Transverse colon (tissue), 4 donors: Measurements from ENCODE around the gene ELFN1. TPM values are rescaled to one million over a fixed set of nuclear protein-coding genes. Genes with fewer than 3 reads are reported as not detected.
"Not testable (repeated sequence)": the region's sequence is repeated elsewhere in the genome, so short reads cannot be mapped to it uniquely, and the experiment has no call there.

Experiments used
- DNase-seq: peaks from one replicate; pipeline ENCODE4 v3.0.0-alpha.2; 2019
- H3K27ac ChIP-seq, 4 donors: fragments of 200-600 bp; sonication (generic); 2 replicates each; pipeline ENCODE4 v1.5.1; 2016 to 2018; ENCODE audit warnings: inconsistent platforms in 4 of 4
- H3K27me3 ChIP-seq: fragments of 200-600 bp; sonication (generic); 2 replicates; pipeline ENCODE4 v1.5.1; 2017; ENCODE audit warnings: inconsistent platforms
- H3K36me3 ChIP-seq, 4 donors: fragments of 200-600 bp; sonication (generic); 2 replicates each; pipeline ENCODE4 v1.5.1; 2017 to 2019; ENCODE audit warnings: inconsistent platforms in 4 of 4
- H3K4me1 ChIP-seq, 4 donors: fragments of 200-600 bp; sonication (generic); 2 replicates each; pipeline ENCODE4 v1.5.1; 2017 to 2020; ENCODE audit warnings: inconsistent platforms in 4 of 4
- H3K4me3 ChIP-seq, 4 donors: fragments of 200-600 bp; sonication (generic); 1 replicate in 1 of 4; 2 replicates in 3 of 4; pipeline versions ENCODE4 v1.5.1 to v1.6.1; 2017 to 2019; ENCODE audit warnings: inconsistent platforms in 4 of 4
- H3K9me3 ChIP-seq, 2 donors: fragments of 200-600 bp; sonication (generic); 2 replicates each; pipeline ENCODE4 v1.5.1; 2017 to 2019; ENCODE audit warnings: inconsistent platforms in 2 of 2
- EP300 ChIP-seq: sonication (generic); formaldehyde crosslinking; IDR thresholded peaks from one replicate; pipeline ENCODE4 v1.6.1; 2017; ENCODE audit warnings: antibody characterized with exemption, low read depth
- POLR2A ChIP-seq: fragments of 450-650 bp; IDR thresholded peaks from one replicate; pipeline ENCODE4 v1.6.1; 2016; ENCODE audit warnings: antibody characterized with exemption, mild to moderate bottlenecking, moderate library complexity
- POLR2AphosphoS5 ChIP-seq, 3 donors: sonication (generic); formaldehyde crosslinking; IDR thresholded peaks; one replicate each; pipeline ENCODE4 v1.6.1; 2016; ENCODE audit warnings: antibody characterized with exemption in 3 of 3
- WGBS, 2 donors: methylation state at CpG; one replicate each; pipeline ENCODE4 v1.1.5; 2018; ENCODE audit warnings: low coverage in 1 of 2; 5-methylcytosine and 5-hydroxymethylcytosine counted together
- in situ Hi-C, 4 donors: fragments of 200-750 bp; cut with MboI; loops; one replicate each; pipeline versions ENCODE4 v1.15.0 to v1.15.1; 2017; ENCODE audit warnings: low sequenced_read_pairs in 3 of 4, low pct_ligation_motif_present in 1 of 4, low pct_unique_long_range_greater_than_20kb in 1 of 4
- intact Hi-C: fragments of 100-400 bp; cut with DNase I; formaldehyde crosslinking; loops from one replicate; pipeline ENCODE4 v1.15.1; 2023; ENCODE audit warnings: low total_unique reads
- total RNA-seq, 4 donors: library from RNA; depleted of rRNA; stranded (reverse); fragments of >200 nt; gene quantifications; one replicate each; pipeline ENCODE4 v1.1.0, GENCODE V29; 2016
- TF ChIP-seq, protein P1 (sequence below), 5 experiments: fragments of 200-600 bp in 3 of 5; fragments of 450-650 bp in 2 of 5; sonication (generic) in 3 of 5; IDR thresholded peaks; 1 replicate in 2 of 5; 2 replicates in 3 of 5; pipeline ENCODE4 v1.5.1; 2016 to 2017; ENCODE audit warnings: antibody characterized with exemption in 5 of 5, inconsistent platforms in 3 of 5, mild to moderate bottlenecking in 2 of 5, moderate library complexity in 1 of 5

ELFN1 gene
- total RNA-seq, 4 donors from 2014 or later: 0.14 to 0.60 (median 0.32) TPM; not detected in 1

DNA sequence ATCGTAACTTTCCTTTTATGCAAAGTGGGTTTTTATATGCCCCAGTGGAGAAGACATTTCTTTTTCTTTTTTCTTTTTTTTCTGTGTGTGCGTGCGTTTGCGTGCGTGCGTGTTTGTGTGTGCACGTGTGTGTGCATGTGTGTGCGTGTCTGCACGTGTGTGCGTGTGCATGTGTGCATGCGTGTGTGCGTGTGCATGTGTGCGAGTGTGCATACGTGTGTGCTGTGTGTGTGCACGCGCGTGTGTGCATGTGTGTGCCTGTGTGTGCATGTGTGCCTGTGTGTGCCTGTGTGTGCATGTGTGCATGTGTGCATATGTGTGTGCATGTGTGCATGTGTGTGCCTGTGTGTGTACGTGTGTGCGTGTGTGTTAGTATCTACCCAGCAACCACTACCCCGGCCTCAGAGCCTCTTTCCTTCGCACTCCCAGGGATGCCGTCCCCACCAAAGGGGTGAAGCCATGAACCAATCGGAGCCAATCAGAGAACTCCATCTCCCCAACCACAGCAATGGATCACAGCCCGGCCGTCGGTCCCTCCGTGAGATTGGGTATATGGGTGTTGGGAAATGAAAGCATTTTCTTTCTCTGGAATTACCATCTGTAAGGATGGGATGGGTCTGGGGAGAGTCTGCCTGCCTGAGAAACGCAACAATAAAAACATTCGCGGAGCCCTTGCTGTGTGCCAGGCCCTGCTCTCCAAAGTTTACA, 92.3 kb downstream of the ELFN1 start:
- DNase-seq: no peak
- H3K9me3 ChIP-seq: peaks cover 0 to 12% of the 10 kb centered on the region in 2 donors
- in situ Hi-C loops: no loop called here
- no peak for TF ChIP-seq POLR2A
- WGBS, 2 donors: 87 to 98% methylated on average over 10 to 30 of the region's 30 CpGs
- H3K4me1 ChIP-seq: no peaks in the 10 kb centered on the region
- no peak overlapping the region for H3K27ac ChIP-seq
- H3K4me3 ChIP-seq: no peak overlapping the region
- intact Hi-C loops: no loop called here
- no peaks in the 10 kb centered on the region for H3K27me3 ChIP-seq
- no peaks in the 10 kb centered on the region for H3K36me3 ChIP-seq

DNA sequence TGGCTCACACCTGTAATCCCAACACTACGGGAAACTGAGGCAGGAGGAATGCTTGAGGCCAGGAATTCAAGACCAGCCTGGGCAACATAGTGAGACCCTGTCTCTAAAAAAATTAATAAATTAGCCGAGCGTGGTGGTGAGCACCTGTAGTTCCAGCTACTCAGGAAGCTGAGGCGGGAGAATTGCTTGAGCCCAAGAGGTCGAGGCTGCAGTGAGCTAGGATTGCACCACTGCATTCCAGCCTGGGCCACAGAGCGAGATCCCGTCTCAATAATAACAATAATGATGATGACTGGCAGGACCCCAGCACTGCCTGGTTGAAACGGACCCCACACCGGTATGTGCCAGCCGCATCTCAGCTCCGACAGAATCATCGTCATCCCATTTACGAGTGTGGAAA, 93.0 kb downstream of the ELFN1 start:
- Histone ChIP-seq H3K27me3 (no peaks in the 10 kb centered on the region), H3K4me1 (no peaks in the 10 kb centered on the region), H3K27ac (no peak overlapping the region), H3K4me3 (no peak overlapping the region), H3K9me3 (peaks cover 0 to 12% of the 10 kb centered on the region in 2 donors), H3K36me3 (no peaks in the 10 kb centered on the region)
- intact Hi-C loops: no loop called here
- in situ Hi-C loops: no loop called here
- DNase-seq: no peak
- 80 to 96% methylated on average over 1 to 13 of the region's 13 CpGs for WGBS, 2 donors
- no peak for TF ChIP-seq POLR2A
- TF ChIP-seq EP300: no peak
- TF ChIP-seq, protein P1, sequence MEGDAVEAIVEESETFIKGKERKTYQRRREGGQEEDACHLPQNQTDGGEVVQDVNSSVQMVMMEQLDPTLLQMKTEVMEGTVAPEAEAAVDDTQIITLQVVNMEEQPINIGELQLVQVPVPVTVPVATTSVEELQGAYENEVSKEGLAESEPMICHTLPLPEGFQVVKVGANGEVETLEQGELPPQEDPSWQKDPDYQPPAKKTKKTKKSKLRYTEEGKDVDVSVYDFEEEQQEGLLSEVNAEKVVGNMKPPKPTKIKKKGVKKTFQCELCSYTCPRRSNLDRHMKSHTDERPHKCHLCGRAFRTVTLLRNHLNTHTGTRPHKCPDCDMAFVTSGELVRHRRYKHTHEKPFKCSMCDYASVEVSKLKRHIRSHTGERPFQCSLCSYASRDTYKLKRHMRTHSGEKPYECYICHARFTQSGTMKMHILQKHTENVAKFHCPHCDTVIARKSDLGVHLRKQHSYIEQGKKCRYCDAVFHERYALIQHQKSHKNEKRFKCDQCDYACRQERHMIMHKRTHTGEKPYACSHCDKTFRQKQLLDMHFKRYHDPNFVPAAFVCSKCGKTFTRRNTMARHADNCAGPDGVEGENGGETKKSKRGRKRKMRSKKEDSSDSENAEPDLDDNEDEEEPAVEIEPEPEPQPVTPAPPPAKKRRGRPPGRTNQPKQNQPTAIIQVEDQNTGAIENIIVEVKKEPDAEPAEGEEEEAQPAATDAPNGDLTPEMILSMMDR (IDR thresholded peaks at IDR 0.05): no peak
- TF ChIP-seq POLR2AphosphoS5 (IDR thresholded peaks at IDR 0.05): no peak

DNA sequence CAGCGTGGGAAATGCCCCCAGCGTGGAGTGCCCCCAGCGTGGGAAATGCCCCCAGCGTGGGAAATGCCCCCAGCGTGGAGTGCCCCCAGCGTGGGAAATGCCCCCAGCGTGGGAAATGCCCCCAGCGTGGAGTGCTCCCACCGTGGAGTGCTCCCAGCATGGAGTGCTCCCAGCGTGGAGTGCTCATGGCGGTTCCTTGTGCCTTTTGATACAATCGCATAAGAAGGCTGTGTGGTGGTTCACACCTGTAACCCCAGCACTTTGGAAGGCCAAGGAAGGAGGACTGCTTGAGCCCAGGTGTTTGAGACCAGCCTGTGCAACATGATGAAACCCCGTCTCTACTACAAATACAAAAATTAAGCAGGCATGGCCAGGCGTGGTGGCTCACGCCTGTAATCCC, 93.8 kb downstream of the ELFN1 start:
- 99% methylated on average over 8 of the region's 15 CpGs; no CpG with 5 or more reads in 1 of the 2 donors for WGBS, 2 donors
- H3K27ac ChIP-seq, H3K4me3 ChIP-seq, H3K27me3 ChIP-seq, intact Hi-C loops, H3K36me3 ChIP-seq, in situ Hi-C loops, DNase-seq, H3K4me1 ChIP-seq: not testable (repeated sequence)
- peaks cover 0 to 12% of the 10 kb centered on the region in 2 donors for H3K9me3 ChIP-seq

DNA sequence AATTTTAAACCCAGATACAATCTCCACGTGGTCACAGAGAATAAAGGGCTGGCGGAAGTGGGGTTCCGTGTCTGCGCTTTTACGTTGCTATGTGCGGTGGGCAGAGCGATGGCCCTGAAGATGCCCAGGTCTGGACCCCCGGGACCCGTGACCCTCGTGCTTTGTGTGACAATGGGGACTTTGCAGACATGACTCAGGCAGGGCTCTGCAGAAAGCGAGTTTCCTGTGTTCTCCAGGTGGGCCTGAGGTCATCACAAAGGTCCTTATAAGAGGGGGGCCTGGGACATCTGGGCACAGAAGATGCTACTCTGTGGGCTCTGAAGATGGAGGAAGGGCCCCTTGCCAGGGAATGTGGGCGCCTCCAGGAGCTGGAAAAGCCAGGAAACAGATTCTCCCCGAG, 95.3 kb downstream of the ELFN1 start:
- no peak for DNase-seq
- peaks cover 0 to 12% of the 10 kb centered on the region in 2 donors for H3K9me3 ChIP-seq
- H3K4me1 ChIP-seq: no peaks in the 10 kb centered on the region
- no peak overlapping the region for H3K27ac ChIP-seq
- intact Hi-C loops (no loop called here), in situ Hi-C loops (no loop called here)
- no peak overlapping the region for H3K4me3 ChIP-seq
- H3K27me3 ChIP-seq: no peaks in the 10 kb centered on the region
- no peaks in the 10 kb centered on the region for H3K36me3 ChIP-seq
- 67 to 88% methylated on average over 1 to 13 of the region's 13 CpGs for WGBS, 2 donors
- TF ChIP-seq EP300 (no peak), POLR2AphosphoS5 (IDR thresholded peaks at IDR 0.05) (no peak), POLR2A (no peak)
- TF ChIP-seq, protein P1 (IDR thresholded peaks at IDR 0.05): no peak

DNA sequence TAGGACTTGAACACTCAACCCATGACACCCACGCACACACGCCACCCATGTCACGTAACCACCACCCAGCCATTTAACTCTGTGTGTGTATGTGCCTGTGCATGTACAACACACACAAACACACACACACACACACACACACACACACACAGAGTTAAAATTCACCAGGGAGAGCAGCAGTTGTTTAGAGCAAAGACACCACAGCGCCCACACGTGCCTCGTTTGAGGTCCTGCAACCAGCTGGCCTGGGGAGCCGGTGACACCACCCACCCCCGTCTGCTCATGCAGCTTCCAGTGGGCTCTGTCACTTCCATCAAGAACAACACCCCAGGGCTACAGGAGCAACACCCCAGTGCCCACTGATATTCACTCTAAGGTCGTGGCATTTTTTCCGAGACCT, 97.4 kb downstream of the ELFN1 start:
- in situ Hi-C loops: no loop called here
- Histone ChIP-seq H3K4me1 (no peaks in the 10 kb centered on the region), H3K27ac (no peak overlapping the region), H3K9me3 (peaks cover 0 to 12% of the 10 kb centered on the region in 2 donors), H3K4me3 (no peak overlapping the region), H3K36me3 (no peaks in the 10 kb centered on the region), H3K27me3 (no peaks in the 10 kb centered on the region)
- intact Hi-C loops: no loop called here
- 64 to 90% methylated on average over 2 to 10 of the region's 10 CpGs for WGBS, 2 donors
- TF ChIP-seq EP300 (no peak), POLR2AphosphoS5 (IDR thresholded peaks at IDR 0.05) (no peak)
- no peak for DNase-seq
